Progenitor cell of endocrine pancreas (in vitro differentiated cells): ENCODE measurements around the gene PXDC1. TPM values are rescaled to one million over a fixed set of nuclear protein-coding genes. Genes with fewer than 3 reads are reported as not detected.

Source experiments
- DNase-seq: peaks from one replicate; pipeline ENCODE4 v3.0.0; 2021; ENCODE audit warnings: low spot score; ENCODE audit not compliant: unreplicated experiment
- H3K27ac Mint-ChIP-seq: 2 replicates; pipeline ENCODE4 v1.8.0; 2021; ENCODE audit warnings: mild to moderate bottlenecking, moderate library complexity, mixed read lengths
- H3K27me3 Mint-ChIP-seq: 2 replicates; pipeline ENCODE4 v1.8.0; 2021; ENCODE audit warnings: mixed read lengths
- H3K36me3 Mint-ChIP-seq: 2 replicates; pipeline ENCODE4 v1.8.0; 2022; ENCODE audit warnings: mixed read lengths; ENCODE audit not compliant: insufficient read depth
- H3K4me1 Mint-ChIP-seq: 2 replicates; pipeline ENCODE4 v1.8.0; 2021; ENCODE audit warnings: low read depth, mixed read lengths
- H3K4me3 Mint-ChIP-seq: 2 replicates; pipeline ENCODE4 v1.8.0; 2021; ENCODE audit warnings: low read depth, mild to moderate bottlenecking, moderate library complexity, mixed read lengths
- H3K9me3 Mint-ChIP-seq: 2 replicates; pipeline ENCODE4 v1.8.0; 2021; ENCODE audit warnings: low read depth, mixed read lengths
- CTCF ChIP-seq: fragments of 200-600 bp; sonication (generic); IDR thresholded peaks from one replicate; pipeline ENCODE4 v1.5.0; 2021; ENCODE audit warnings: antibody characterized with exemption, mild to moderate bottlenecking; ENCODE audit not compliant: unreplicated experiment
- total RNA-seq: library from RNA; stranded (reverse); gene quantifications from 2 replicates; pipeline ENCODE4 v1.2.1, GENCODE V29; 2021

PXDC1 gene
- total RNA-seq, 1 donor from 2014 or later, result 4.8 TPM

- peaks cover 5% of the 10 kb centered on the region for H3K36me3 Mint-ChIP-seq
- H3K27ac Mint-ChIP-seq, result no peak overlapping the region
- no peak for TF ChIP-seq CTCF
- H3K9me3 Mint-ChIP-seq, result peaks cover 9% of the 10 kb centered on the region
- peaks cover 11% of the 10 kb centered on the region for H3K4me1 Mint-ChIP-seq
- no peaks in the 10 kb centered on the region for H3K27me3 Mint-ChIP-seq
- DNase-seq, result no peak
- H3K4me3 Mint-ChIP-seq, result no peak overlapping the region
Observed at GRCh38 chr6:3715285-3715684, 36.2 kb downstream of the PXDC1 start.

- peaks cover 11% of the 10 kb centered on the region for H3K4me1 Mint-ChIP-seq
- no peak for DNase-seq
- no peak overlapping the region for H3K27ac Mint-ChIP-seq
- H3K4me3 Mint-ChIP-seq, result no peak overlapping the region
- no peaks in the 10 kb centered on the region for H3K27me3 Mint-ChIP-seq
- peaks cover 4% of the 10 kb centered on the region for H3K36me3 Mint-ChIP-seq
- peaks cover 6% of the 10 kb centered on the region for H3K9me3 Mint-ChIP-seq
- TF ChIP-seq CTCF, result no peak
Observed at GRCh38 chr6:3714768-3715167, 36.7 kb downstream of the PXDC1 start.

- no peak for TF ChIP-seq CTCF
- H3K27me3 Mint-ChIP-seq, result no peaks in the 10 kb centered on the region
- peaks cover 2% of the 10 kb centered on the region for H3K36me3 Mint-ChIP-seq
- no peak overlapping the region for H3K27ac Mint-ChIP-seq
- H3K4me1 Mint-ChIP-seq, result peaks cover 11% of the 10 kb centered on the region
- DNase-seq, result no peak
- peaks cover 4% of the 10 kb centered on the region for H3K9me3 Mint-ChIP-seq
- no peak overlapping the region for H3K4me3 Mint-ChIP-seq
Observed at GRCh38 chr6:3714111-3714510, 37.4 kb downstream of the PXDC1 start.

- DNase-seq, result no peak
- no peak for TF ChIP-seq CTCF
- Mint-ChIP-seq H3K27ac (no peak overlapping the region), H3K36me3 (peaks cover 2% of the 10 kb centered on the region), H3K9me3 (peaks cover 4% of the 10 kb centered on the region), H3K4me3 (no peak overlapping the region), H3K4me1 (peaks cover 11% of the 10 kb centered on the region), H3K27me3 (no peaks in the 10 kb centered on the region)
Observed at GRCh38 chr6:3712827-3713665, 38.5 kb downstream of the PXDC1 start.

- H3K9me3 Mint-ChIP-seq, result peaks cover 4% of the 10 kb centered on the region
- H3K27me3 Mint-ChIP-seq, result no peaks in the 10 kb centered on the region
- peaks cover 2% of the 10 kb centered on the region for H3K36me3 Mint-ChIP-seq
- H3K4me1 Mint-ChIP-seq, result peaks cover 11% of the 10 kb centered on the region
- no peak for DNase-seq
- H3K4me3 Mint-ChIP-seq, result no peak overlapping the region
- H3K27ac Mint-ChIP-seq, result no peak overlapping the region
- TF ChIP-seq CTCF, result no peak
Observed at GRCh38 chr6:3711776-3712175, 39.7 kb downstream of the PXDC1 start.
